Putamen (tissue), 1 donor: ENCODE results near the gene SELENOW.
"Not testable (repeated sequence)": the region's sequence is repeated elsewhere in the genome, so short reads cannot be mapped to it uniquely, and the experiment has no call there.

Source experiments
- DNase-seq: peaks from one replicate; pipeline ENCODE4 v3.0.0-alpha.2; 2016; ENCODE audit warnings: low spot score

SELENOW gene

DNA sequence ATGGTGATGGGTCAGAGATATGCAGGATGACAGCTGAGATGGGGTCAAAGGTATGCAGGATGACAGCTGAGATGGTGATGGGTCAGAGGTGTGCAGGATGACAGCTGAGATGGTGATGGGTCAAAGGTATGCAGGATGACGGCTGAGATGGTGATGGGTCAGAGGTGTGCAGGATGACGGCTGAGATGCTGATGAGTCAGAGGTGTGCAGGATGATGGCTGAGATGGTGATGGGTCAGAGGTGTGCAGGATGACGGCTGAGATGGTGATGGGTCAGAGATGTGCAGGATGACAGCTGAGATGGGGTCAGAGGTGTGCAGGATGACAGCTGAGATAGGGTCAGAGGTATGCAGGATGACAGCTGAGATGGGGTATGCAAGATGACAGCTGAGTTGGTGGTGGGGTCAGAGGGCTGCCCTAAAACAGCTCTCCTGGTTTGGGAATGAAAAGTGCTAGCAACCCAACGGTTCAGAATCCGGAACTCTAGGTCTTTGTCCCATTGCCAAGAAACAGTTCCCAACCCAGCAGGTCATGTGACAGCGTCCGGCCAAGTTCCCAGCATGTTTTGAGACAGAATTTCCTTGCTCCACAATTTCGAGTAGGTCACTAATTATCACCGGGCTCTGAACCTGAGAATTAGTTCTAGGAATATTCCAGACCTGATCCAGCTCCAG, 3.2 kb downstream of the SELENOW start:
- DNase-seq: peak; percentile 81

DNA sequence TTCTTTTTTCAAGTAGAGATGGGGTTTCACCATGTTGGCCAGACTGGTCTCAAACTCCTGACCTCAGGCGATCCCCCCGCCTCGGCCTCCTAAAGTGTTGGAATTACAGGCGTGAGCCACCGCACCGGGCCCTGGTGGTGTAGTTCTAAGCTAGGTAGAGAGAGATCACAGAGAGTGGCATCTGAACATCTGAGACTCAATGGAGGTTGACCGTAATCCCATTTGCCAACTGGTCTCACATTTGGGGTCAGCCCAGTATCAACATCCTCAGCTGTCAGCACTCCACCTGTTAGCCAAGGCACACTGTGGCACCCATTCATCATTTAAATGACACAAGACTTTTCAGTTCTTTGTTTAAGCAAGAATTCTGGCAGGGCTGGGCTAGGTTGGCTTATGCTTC, 8.1 kb downstream of the SELENOW start:
- no peak for DNase-seq

- not testable (repeated sequence) for DNase-seq
Measured at GRCh38 chr19:47787307-47787706, 8.8 kb downstream of the SELENOW start.

- not testable (repeated sequence) for DNase-seq
Measured at GRCh38 chr19:47789811-47790210, 11.3 kb downstream of the SELENOW start.

DNA sequence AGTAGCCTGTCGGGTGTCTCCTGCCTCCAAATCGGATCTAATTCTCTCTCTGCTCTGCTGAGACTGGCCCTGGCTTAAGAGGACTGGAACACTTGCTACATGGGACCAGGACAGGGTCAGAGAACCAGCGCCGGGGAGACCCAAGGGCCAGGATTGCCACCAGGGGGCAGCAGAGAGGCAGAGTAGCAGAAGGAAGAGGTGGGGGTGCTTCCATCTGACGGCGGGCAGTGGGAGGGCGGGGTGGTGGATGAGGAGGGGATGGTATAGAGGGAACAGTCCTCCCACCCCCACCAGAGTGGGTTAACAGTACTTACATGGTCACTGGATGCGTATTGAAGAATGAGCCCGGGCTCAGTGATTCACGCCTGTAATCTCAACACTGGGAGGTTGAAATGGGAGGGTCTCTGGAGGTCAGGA, 11.9 kb downstream of the SELENOW start:
- DNase-seq: peak; percentile 52

- no peak for DNase-seq
Measured at GRCh38 chr19:47792616-47793015, 14.1 kb downstream of the SELENOW start.

DNA sequence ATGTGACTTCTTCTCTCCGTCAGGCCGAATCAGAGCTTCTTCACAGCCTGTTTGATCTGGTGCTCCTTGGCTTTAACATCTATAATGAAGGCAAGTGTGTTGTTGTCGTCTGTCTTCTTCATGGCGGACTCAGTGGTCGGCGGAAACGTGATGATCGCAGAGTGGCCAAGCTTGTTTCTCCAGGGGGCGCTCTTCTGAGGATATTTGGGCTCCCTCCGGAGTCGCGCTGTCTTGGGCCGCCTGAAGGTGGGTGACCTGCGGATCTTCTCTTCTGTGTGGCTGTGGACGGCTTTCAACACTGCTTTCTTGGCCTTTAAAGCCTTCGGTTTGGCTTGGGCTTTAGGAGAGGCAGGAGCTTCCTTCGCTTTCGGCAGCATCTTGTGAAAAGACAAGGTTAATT, 16.0 kb downstream of the SELENOW start:
- no peak for DNase-seq

DNA sequence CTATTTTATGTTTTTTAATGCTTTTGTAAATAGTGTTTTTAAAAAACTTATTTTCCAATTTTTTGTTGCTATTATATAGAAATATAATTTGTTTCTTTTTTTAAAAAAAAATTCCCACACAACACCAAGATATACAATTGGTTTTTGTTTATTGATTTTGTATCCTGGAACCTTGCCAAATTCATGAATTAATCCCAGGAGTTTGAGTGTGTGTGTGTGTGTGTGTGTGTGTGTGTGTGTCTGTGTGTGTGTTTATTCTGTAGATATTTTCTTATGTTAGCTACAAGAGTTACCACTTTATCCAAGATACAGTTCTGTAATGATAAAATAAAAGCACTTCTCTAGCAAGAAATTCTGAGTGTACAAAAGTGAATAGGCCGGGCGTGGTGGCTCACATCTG, 18.3 kb downstream of the SELENOW start:
- no peak for DNase-seq

GRCh38 chr19:47797996-47798903, 19.7 kb downstream of the SELENOW start:
- no peak for DNase-seq

GRCh38 chr19:47798904-47799266, 20.4 kb downstream of the SELENOW start:
- no peak for DNase-seq

DNA sequence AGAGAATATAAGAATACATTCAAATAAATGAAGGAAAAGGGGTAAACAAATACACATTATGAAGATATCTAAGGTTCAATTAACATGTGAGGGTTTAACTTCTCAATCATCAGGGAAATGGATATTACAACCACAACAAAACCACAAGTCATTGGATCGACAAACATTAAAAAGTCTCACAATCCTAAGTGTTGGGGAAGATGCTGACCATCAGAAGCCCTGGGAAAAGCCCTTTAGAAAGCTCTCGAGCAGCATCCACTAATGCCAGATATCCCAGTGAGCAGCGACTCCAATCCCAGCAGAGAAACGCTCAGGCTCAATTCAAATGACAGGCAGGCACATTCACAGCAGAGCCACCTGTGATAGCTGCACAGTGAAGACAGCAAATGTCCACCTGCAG, 22.8 kb downstream of the SELENOW start:
- no peak for DNase-seq

DNA sequence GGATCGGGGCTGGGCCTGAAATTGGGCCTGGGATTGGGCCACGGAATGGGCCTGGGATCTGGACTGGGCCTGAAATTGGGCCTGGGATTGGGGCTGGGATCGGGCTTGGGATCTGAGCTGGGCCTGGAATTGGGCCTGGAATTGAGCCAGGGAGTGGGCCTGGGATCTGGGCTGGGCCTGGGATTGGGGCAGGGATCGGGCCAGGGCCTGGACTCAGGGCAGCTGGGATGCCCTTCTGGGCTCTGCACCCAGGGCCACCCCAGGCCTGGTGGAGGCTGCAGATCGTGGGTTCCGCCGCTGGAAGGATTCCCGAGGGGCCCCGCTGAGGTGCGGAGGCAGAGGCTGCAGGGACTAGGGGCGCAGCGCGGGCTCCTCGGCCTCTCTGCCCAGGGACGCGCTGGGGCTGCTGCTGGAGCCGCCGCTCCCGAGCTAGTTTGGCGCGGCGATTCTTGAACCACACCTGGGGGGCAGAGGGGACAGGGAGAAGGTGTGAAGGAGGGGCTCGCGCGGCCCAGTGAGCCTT, 24.1 kb downstream of the SELENOW start:
- no peak for DNase-seq

DNA sequence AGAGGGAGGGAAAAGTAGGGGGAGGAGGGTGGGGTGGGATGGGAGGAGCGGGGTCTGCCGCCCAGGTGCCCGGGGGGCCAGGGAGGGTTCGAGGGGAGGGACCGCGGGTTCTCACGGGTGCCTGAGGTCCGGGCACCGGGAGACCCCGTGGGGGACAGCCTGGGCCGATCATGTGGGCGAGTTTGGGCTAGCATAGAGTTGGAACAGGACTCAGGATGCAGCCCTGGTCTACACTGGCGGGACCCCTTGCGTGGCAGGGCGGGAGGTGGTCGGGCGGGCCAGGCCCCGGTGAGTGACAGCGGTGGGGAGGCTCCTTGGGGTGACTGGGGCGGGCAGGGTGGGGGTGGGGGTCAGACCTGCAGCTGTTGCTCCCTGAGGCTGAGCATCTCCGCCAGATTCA, 24.6 kb downstream of the SELENOW start:
- DNase-seq: not testable (repeated sequence)

DNA sequence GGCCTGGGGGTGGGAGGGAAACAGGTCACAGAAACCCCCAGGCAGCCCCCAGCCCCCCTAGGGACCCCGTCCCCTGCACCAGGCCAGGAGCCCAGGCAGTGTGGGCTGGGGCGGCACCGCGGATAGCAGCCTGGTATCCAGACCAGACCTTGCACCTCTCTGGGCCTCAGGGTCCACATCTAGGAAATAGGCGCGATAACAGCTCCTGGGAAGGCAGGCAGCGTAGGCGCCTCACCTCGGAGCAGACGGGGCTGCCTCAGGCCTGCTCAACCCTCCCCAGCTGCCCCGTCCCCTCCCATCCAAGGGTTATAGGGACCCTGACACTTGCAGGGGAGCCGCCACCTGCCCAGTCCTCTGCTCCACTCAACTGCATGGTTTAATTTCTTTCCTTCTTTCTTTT, 25.2 kb downstream of the SELENOW start:
- not testable (repeated sequence) for DNase-seq

DNA sequence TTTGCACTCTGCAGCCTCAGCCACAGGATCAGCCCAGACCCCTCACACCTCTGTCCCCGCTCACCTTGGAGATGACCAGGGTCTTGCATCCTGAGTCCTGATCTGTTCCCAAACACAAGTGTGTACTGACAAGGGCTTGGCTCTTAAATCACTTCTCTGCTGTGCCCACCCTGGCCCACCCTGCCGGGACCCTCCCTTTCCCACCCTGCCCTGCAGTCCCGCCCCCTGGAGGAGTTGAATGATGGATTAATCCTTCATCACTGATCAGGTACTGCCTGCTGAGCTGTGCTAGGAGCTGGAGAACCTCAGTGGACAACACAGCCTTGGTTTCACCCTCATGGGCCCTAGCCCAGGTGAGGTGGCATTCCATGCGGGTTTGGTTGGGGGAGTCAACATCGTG, 25.9 kb downstream of the SELENOW start, which contains the start of gene TPRX1:
TPRX1 (minus strand) TSS at position 101 of the 400 bp plus-strand sequence; CDS start at position 89, 12 bp downstream.
- DNase-seq: not testable (repeated sequence)

- DNase-seq: peak; percentile 40
Measured at GRCh38 chr19:47805313-47805712, 26.8 kb downstream of the SELENOW start.

DNA sequence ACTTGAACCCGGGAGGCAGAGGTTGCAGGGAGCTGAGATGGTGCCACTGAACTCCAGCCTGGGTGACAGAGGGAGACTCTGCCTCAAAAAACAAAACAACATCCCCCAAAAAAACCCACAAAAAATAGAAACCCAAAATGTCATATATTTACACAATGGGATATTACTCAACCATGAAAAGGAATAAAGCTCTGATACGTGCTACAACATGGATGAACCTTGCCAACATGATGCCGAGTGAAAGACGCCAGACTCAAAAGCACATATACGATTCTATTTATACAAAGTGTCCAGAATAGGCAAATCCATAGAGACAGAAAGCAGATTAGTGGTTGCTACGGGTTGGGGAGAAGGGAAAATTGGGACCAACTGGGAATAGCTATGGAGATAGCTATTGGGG, 27.9 kb downstream of the SELENOW start:
- DNase-seq: no peak

- peak; percentile 17 for DNase-seq
Measured at GRCh38 chr19:47813304-47813994, 34.9 kb downstream of the SELENOW start.

DNA sequence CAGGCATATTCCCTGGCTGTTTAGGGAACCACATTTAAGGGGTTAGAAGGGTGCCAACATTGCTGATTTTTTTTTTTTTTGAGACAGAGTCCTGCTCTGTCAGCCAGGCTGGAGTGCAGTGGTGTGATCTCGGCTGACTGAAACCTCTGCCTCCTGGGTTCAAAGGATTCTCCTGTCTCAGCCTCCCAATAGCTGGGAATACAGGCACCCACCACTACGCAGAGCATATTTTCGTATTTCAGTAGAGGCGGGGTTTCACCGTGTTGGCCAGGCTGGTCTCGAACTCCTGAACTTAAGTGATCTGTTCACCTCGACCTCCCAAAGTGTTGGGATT, 35.5 kb downstream of the SELENOW start:
- no peak for DNase-seq

DNA sequence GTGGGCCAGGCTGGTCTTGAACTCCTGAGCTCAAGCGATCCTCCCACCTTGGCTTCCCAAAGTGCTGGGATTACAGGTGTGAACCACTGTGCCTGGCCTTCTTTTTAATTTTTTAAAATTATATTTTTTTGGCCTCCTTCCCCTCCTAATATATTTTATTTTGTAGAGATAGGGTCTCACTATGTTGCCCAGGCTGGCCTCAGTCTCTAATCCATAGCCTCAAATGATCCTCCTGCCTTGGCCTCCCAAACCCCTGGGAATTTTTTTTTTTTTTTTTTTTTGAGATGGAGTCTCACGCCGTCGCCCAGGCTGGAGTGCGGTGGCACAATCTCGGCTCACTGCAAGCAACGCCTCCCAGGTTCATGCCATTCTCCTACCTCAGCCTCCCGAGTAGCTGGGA, 37.8 kb downstream of the SELENOW start:
- DNase-seq: not testable (repeated sequence)

DNA sequence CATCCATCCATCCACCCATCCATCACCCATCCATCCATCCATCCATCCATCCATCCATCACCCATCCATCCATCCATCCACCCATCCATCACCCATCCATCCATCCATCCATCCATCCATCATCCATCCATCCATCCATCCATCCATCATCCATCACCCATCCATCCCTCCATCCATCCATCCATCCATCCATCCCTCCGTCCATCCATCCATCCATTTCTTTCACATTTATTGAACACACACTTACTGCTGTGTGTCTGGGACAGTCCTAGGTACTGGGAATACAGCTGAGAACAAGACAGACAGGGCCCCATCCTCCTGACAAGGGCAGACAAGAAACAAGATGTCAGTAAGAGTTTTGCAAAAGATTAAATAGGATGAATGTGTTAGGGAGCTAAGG, 39.7 kb downstream of the SELENOW start:
- DNase-seq: not testable (repeated sequence)

DNA sequence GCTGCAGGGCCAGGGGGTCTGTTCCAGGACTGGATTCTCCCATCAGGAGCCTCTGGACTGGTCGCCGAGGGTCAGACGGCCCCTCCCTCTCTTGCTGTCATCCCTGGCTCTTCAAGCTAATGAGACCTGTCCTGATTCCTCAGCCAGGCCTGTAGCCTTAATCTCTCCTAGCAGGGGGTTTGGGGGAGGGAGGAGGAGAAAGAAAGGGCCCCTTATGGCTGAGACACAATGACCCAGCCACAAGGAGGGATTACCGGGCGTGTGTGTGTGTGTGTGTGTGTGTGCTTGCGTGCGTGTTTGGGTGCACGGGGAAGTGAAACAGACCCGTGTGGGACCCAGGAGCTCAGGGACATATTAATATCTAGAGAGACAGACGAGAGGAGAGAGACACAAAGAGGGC, 41.4 kb downstream of the SELENOW start:
- no peak for DNase-seq

- no peak for DNase-seq
Measured at GRCh38 chr19:47820410-47820809, 41.9 kb downstream of the SELENOW start.
